ENCODE data around the gene AHCY. TPM values are rescaled to one million over a fixed set of nuclear protein-coding genes. Genes with fewer than 3 reads are reported as not detected.
A peak's percentile ranks its signal among the peaks of the same experiment; 100 is the strongest.
"Not testable (repeated sequence)": the region's sequence is repeated elsewhere in the genome, so short reads cannot be mapped to it uniquely, and the experiment has no call there.

Gene AHCY
- total and polyA plus RNA-seq, 8 donors, result 89.1 to 121 (median 118) TPM

DNA sequence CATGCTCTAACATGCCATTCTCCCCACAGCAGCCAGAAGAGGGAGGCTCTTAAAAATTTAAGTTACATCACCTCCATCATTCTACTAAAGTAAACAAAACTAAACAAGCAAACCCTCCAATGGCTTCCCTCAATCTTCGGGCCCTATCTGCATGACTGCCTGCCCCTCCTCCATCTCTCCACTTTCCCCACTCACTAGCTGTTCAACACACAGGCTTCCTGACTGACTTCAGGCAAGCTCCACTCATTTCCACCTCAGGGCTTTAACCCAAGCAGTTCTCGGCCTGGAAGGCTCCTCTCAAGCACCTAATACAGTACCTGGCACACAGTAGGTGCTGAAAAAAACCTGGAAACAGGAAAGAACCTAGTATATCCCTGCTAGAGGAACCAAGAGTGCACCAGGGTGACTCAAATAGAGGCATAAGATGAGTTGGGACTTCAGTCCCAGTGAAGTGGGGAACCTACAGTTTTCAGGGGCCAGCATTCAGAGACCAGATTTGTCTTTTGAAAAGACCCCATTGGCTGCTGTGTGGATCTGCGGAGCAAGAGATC, 2.8 kb downstream of the AHCY start:
- no peaks in the 10 kb centered on the region for H3K9me3 ChIP-seq
- peaks cover 0 to 3% of the 10 kb centered on the region in 2 donors for H3K36me3 ChIP-seq
- intact Hi-C loops (cut with DNase I), result no loop called here
- H3K4me3 ChIP-seq, result no peak overlapping the region
- DNase-seq (no peak), ATAC-seq (peak; percentile 6)
- H3K27me3 ChIP-seq, result no peaks in the 10 kb centered on the region
- no peak overlapping the region for H3K27ac ChIP-seq
- TF ChIP-seq, protein P1, sequence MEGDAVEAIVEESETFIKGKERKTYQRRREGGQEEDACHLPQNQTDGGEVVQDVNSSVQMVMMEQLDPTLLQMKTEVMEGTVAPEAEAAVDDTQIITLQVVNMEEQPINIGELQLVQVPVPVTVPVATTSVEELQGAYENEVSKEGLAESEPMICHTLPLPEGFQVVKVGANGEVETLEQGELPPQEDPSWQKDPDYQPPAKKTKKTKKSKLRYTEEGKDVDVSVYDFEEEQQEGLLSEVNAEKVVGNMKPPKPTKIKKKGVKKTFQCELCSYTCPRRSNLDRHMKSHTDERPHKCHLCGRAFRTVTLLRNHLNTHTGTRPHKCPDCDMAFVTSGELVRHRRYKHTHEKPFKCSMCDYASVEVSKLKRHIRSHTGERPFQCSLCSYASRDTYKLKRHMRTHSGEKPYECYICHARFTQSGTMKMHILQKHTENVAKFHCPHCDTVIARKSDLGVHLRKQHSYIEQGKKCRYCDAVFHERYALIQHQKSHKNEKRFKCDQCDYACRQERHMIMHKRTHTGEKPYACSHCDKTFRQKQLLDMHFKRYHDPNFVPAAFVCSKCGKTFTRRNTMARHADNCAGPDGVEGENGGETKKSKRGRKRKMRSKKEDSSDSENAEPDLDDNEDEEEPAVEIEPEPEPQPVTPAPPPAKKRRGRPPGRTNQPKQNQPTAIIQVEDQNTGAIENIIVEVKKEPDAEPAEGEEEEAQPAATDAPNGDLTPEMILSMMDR (IDR thresholded peaks at IDR 0.05), result no peak
- H3K4me1 ChIP-seq, result peaks cover 9 to 33% of the 10 kb centered on the region in 2 donors

DNA sequence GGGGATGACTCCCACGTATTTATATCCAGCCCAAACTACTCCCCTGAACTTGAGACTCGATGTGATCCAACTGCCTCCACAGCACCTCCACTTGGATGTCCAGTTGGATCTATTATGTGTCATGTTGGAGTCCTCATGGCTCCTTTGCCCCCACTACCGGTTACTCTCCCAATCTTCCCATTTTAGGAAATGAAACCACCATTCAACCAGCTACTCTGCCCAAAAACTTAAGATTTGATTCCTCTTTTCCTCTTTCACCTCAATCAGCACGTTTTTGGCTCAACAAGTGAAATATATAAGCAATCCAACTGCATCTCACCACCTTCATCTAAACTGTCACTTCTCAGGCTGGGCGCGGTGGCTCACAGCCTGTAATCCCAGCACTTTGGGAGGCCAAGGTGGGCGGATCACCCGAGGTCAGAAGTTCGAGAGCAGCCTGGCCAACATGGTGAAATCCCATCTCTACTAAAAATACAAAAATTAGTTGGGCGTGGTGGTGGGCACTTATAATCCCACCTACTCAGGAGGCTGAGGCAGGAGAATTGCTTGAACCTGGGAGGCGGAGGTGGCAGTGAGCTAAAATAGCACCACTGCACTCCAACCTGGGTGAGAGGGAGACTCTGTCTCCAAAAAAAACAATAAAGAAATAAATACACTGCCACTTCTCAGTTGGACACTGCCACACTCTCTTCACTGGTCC, 3.4 kb downstream of the AHCY start:
- intact Hi-C loops (cut with DNase I), result no loop called here

DNA sequence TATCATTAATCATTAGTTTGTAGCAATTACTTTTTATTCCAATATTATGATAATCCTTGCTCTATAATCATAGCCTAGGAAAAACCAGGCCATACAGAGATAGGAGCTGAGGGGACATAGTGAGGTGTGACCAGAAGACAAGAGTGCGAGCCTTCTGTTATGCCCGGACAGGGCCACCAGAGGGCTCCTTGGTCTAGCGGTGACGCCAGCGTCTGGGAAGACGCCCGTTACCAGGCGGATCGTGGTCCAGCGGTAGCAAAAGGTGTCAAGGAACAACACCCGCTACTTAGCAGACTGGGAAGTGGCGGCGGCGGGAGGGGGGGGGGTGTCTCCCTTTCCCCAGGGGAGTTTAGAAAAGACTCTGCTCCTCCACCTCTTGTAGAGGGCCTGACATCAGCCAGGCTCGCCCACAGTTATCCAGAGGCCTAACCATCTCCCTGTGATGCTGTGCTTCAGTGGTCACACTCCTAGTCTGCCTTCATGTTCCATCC, 4.8 kb downstream of the AHCY start:
- H3K9me3 ChIP-seq; H3K27ac ChIP-seq; DNase-seq; H3K4me3 ChIP-seq; ATAC-seq; H3K27me3 ChIP-seq; intact Hi-C loops (cut with DNase I): not testable (repeated sequence)
- Histone ChIP-seq H3K36me3 (peaks cover 0 to 22% of the 10 kb centered on the region in 2 donors), H3K4me1 (peaks cover 9 to 36% of the 10 kb centered on the region in 2 donors)
- TF ChIP-seq, protein P1 (IDR thresholded peaks at IDR 0.05), result peak in 1 of 2 donors; percentile 32

More for the DNA sequence above, 3.4 kb downstream of the AHCY start:
- ATAC-seq (no peak), DNase-seq (no peak)
- Histone ChIP-seq H3K4me3 (no peak overlapping the region), H3K4me1 (peaks cover 9 to 32% of the 10 kb centered on the region in 2 donors), H3K9me3 (no peaks in the 10 kb centered on the region), H3K27me3 (no peaks in the 10 kb centered on the region), H3K36me3 (peaks cover 0 to 9% of the 10 kb centered on the region in 2 donors), H3K27ac (no peak overlapping the region)
- TF ChIP-seq, protein P1 (IDR thresholded peaks at IDR 0.05), result no peak

DNA sequence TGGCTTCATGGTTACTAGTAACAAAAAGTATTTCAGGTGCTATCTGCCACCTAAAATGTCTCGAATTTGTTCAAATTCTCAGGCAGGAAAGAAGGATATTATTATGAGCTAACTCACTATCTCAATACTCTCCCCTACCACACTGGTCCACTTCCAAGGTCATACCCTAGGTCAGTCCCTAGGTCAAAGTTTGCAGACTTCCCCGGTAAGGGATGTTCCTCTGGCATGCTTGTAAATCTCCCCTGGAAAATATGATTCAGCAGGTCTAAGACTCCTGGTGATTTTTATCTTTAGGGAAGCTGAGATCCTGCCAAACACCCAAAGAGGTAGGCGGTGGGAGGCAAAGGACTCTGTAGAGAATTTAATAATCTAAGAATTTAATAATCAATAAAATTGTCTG, 6.7 kb downstream of the AHCY start:
- no peak for DNase-seq
- peaks cover 0 to 27% of the 10 kb centered on the region in 2 donors for H3K4me1 ChIP-seq
- intact Hi-C loops (cut with DNase I), result no loop called here
- no peak for ATAC-seq
- H3K9me3 ChIP-seq, result no peaks in the 10 kb centered on the region
- no peak overlapping the region for H3K27ac ChIP-seq
- no peaks in the 10 kb centered on the region for H3K27me3 ChIP-seq
- no peak overlapping the region for H3K4me3 ChIP-seq
- TF ChIP-seq, protein P1 (IDR thresholded peaks at IDR 0.05), result no peak
- peaks cover 0 to 41% of the 10 kb centered on the region in 2 donors for H3K36me3 ChIP-seq

DNA sequence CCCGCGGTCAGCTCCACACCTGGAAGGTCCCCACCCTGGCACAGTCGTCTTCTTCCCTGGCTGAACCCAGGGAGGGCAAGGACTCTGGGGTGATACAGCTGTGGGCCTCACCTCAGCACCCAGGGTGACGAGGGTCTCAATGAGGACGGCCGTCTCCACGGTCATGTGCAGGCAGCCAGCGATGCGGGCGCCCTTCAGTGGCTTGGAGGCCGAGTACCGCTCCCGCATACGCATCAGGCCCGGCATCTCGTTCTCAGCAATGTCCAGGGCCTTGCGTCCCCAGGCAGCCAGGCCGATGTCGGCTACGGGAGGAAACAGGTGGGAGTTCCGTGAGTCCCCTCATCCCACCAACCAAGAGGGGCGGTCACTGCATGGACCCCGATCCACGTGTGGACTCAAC, 7.9 kb downstream of the AHCY start:
- no peaks in the 10 kb centered on the region for H3K27me3 ChIP-seq
- no peak for ATAC-seq
- peaks cover 0 to 16% of the 10 kb centered on the region in 2 donors for H3K4me1 ChIP-seq
- DNase-seq, result no peak
- intact Hi-C loops (cut with DNase I), result no loop called here
- TF ChIP-seq, protein P1 (IDR thresholded peaks at IDR 0.05), result no peak
- H3K27ac ChIP-seq, result no peak overlapping the region
- no peak overlapping the region for H3K4me3 ChIP-seq
- no peaks in the 10 kb centered on the region for H3K9me3 ChIP-seq
- peaks cover 0 to 53% of the 10 kb centered on the region in 2 donors for H3K36me3 ChIP-seq

Data from left lung (tissue), 10 donors.